Left renal pelvis (tissue), 4 donors: ENCODE data around the gene HS2ST1. TPM values are rescaled to one million over a fixed set of nuclear protein-coding genes. Genes with fewer than 3 reads are reported as not detected.
A peak's percentile ranks its signal among the peaks of the same experiment; 100 is the strongest.
"Not testable (repeated sequence)": the region's sequence is repeated elsewhere in the genome, so short reads cannot be mapped to it uniquely, and the experiment has no call there.

Source experiments
- DNase-seq, 4 donors: peaks; one replicate each; pipeline ENCODE4 v3.0.0-alpha.2; 2013; ENCODE audit warnings: low read depth in 4 of 4, low spot score in 3 of 4
- polyA plus RNA-seq, 4 donors: library from polyadenylated mRNA; unstranded; fragments of 120-200 nt; gene quantifications; one replicate each; pipeline ENCODE4 v1.2.1, GENCODE V29; 2013; ENCODE audit not compliant: insufficient read length in 4 of 4

Gene HS2ST1
- polyA plus RNA-seq, 4 donors, result 39.1 to 54.3 (median 48.1) TPM

GRCh38 chr1:87004857-87005256 is 90.4 kb downstream of the HS2ST1 start:
- DNase-seq, result no peak

- no peak for DNase-seq
Measured at GRCh38 chr1:87007323-87007722, 92.9 kb downstream of the HS2ST1 start.

GRCh38 chr1:87013385-87013784 is 99.0 kb downstream of the HS2ST1 start:
- not testable (repeated sequence) for DNase-seq

DNA sequence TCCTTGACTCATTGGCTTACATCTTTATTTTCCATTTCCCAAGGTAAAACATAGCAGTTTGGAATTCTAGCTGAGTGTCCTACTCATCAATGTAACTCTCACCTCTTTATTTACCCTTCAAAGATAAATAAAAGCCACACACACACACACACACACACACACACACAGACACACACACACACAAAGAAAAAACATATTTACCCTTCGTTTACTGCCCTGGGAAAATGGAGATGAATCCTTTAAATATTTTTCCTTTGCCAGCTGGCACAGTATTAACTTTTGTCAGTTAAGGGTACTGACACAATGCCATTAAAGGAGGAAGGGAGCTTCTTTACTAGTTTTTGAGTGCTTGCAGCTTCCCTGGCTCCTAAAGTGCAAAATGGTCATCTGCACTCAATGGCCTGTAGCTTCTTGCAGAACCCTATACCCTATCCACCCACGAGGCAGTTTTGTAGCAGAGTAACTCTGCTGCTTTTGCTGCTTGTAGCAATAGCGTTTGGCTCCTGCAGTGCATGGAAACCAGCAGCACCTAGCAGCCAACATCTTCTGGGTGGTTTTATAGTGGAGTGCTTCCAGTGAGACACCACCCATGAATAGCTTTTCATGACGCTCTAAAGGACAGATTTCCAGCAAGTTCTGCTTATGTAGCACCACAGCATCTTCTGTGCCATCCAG is 103.7 kb downstream of the HS2ST1 start:
- DNase-seq, result no peak

DNA sequence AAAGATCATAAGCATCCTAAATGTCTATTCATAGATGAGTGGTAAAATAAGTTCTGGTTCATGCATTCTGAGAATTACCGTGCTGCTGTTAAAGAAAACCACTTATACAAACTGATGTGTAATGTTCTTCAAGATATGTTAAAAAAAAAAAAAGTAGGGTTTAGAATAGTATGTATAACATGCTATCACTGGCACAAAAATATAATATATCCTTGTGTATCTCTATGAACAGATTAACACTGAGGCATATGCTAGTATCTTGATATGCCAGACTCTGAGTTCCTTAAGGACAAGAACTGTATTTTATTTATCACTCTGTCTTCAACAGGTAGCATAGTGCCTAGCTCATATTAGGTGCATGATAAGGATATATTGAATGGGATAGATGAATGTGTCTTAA is 108.9 kb downstream of the HS2ST1 start:
- DNase-seq, result no peak

DNA sequence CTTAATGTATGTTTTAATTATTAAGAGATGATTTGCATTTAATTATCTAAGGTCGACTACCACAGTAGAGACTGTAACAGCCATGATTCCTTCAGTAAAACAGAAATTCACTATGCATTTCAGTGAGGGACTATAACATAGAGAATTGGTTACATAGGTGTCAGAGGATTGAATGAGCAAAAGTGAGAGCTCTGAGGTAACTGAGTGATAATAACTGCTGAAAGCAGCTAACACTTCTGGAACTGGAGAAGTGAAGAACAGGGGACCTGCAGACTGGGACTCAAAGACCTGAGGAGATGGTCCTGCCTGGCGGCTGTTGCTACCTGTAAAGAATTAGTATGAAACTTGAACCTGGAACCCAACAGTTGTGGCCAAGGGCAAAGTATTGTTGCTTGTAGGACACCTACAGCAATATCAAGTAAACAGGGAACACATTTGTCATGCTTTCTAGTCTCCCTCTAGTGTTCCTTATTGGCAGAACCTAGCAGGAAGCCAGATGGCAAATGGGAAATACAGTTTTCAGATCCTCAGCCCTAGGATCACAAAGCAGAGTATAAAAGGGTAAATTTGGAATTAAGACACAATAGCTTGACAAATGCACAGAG is 110.6 kb downstream of the HS2ST1 start:
- peak in 2 of 4 donors; percentile 5 to 24 for DNase-seq

GRCh38 chr1:87027561-87027960 is 113.1 kb downstream of the HS2ST1 start:
- DNase-seq, result not testable (repeated sequence)

DNA sequence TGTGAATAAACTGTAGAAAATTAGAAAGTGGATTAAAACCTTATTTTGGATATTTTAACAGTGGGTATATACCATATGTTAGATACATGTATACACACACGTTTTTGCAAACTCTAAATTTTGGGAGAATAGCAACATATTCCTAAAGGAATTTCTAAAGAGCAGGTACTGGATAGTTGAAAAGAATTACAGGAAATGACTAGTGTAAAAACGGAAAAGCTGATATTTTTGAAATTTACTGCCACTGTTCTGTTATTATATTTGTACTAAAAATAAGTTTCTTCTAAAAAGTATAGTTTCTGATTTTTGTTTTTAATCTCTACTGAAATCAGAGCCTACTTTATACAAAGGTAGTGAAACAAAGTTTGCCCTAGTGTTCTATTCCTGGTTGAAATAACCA is 114.1 kb downstream of the HS2ST1 start:
- DNase-seq, result no peak

DNA sequence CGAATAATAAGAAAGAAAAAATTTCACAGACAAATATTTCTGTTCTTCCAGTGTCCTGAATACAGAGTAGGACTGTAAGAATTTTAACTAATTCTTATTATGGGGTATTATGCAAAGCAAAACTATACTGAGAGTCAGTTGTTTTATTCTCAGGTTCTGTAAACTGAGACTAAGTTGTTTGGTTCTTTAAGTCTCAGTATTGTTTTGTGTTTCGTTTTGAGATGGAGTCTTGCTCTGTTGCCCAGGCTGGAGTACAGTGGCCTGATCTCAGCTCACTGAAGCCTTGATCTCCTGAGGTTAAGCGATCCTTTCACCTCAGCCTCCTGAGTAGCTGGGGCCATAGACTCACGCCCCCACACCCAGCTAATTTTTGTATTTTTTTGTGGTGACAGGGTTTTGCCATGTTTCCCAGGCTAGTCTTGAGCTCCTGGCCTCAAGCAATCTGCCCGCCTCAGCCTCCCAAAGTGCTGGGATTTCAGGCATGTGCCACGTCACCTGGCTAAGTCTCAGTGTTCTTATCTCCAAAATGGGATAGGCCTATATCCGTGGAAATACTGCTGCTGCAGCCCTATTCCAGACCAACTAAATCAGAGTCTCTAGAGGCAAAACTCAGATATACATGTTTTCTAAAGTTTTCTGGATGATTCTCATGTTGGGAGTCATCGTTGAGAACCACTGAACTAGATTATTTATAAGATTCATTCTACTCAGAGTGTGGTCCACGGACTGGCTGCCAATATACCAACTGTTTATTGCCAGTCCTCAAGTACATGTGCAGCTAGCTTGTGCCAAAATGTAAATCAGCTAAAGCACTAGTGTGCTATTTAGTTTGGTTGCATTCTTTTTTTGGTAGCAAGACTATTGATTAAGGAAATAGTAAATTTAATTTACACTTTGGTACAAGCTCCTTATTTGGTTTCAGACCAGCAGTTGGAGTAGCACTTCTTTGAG is 116.6 kb downstream of the HS2ST1 start:
- no peak for DNase-seq

DNA sequence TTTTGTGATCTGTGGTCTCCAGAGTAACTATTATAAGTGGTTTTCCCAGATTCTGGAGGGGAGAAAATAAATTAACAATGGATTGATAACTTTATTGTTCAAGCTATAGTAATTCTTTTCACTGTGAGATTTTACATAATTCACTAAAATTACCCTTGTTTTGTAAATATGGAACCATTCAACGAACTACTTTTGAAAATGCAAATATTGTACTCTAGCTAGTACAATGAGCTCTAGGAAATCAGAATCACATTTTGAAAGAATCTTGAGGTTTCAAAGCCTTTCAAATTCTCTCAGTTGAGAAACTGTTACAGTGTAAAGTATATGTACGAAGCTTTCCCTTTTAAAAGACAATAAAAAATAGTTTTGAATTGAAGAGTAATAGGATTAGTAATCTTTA is 119.9 kb downstream of the HS2ST1 start:
- DNase-seq, result no peak

- DNase-seq, result no peak
Measured at GRCh38 chr1:87039096-87039495, 124.7 kb downstream of the HS2ST1 start.

DNA sequence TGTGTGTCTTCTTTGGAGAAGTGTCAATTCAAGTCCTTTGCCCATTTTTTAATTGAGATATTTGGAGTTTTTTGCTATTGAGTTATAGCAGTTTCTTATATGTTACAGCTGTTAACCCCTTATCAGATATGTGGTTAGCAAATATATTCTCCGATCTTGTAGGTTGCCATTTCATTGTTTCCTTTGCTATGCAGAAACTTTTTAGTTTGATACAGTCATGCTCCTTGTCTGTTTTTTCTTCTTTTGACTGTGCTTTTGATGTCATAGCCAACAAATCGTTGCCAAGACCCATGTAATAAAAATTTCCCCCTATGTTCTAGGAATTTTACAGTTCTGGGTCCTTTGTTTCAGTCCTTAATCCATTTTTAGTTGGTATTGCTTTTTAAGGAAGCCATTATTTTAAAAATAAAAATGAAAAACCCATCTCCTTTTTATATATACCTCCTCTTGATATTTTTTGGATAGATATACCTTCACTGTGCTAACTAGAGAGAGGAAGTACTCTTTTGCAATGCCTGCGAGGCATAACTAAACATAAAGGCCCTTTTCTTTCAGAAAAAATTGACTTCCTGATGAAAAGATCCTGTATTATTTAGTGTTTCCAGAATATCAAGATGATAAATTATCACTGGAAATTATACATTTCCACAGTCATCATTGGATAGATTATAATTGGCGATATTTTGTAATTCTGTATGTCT is 127.8 kb downstream of the HS2ST1 start:
- DNase-seq, result no peak

- no peak for DNase-seq
Measured at GRCh38 chr1:87044424-87044823, 130.0 kb downstream of the HS2ST1 start.

GRCh38 chr1:87044840-87045239 is 130.4 kb downstream of the HS2ST1 start:
- DNase-seq, result no peak

- no peak for DNase-seq
Measured at GRCh38 chr1:87045761-87046304, 131.4 kb downstream of the HS2ST1 start.

GRCh38 chr1:87046951-87047350 is 132.5 kb downstream of the HS2ST1 start:
- no peak for DNase-seq

GRCh38 chr1:87048237-87048636 is 133.8 kb downstream of the HS2ST1 start:
- no peak for DNase-seq

DNA sequence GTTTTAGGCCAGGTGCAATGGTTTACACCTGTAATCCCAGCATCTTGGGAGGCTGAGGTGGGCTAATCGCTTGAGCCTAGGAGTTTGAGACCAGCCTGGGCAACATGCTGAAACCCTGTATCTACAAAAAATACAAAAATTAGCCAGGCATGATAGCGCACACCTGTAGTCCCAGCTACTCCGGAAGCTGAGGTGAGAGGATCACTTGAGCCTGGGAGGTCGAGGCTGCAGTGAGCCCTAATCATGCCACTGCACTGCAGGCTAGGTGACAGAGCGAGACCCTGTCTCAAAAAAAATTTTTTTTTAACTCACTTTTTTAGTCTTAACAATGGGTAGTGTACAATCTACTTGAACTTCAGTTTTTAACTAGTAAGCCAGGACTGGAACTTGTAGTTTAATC is 137.5 kb downstream of the HS2ST1 start:
- no peak for DNase-seq

DNA sequence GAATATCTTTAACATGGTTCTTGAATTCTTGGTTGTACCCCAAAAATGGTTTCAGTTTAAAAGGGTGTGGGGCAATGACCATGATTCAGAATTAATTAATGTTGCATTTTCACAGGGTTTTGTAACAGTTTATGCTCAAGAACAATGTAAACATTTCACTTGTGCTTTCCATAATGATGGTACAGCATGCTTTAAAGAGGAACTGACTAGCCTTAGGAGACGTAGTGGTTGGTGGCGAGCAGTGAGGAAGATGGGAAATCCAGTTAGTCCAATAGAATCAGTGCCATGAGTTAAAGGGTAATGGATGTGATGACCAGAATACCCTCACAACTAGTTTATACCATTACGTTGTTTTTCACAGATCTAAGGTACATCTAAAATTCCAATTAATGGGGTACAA is 138.0 kb downstream of the HS2ST1 start:
- no peak for DNase-seq

DNA sequence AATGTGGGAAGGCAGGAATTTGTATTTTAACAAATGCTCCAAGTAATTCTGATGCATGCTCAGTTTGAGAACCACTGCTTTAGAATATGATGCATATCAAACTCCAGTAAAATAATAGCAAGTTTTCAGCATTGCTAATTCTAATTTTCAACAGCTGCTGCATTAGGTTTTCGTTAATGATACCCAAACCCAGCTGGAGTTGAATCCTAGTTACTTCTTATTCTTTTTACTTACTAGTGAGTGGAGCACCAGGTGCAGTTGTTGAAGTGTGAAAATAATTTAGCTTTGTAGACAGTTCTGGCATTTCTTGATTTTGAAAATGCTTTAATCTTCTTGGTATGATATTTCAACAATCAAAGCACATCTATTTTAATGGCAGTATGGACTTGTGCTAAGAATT is 138.5 kb downstream of the HS2ST1 start:
- no peak for DNase-seq

GRCh38 chr1:87053446-87053845 is 139.0 kb downstream of the HS2ST1 start:
- DNase-seq, result no peak
